Activated CD4-positive, alpha-beta memory T cell treated with anti-CD3 and anti-CD28 coated beads for 36 hours (primary cell): ENCODE data around the gene ELOVL1. TPM values are rescaled to one million over a fixed set of nuclear protein-coding genes. Genes with fewer than 3 reads are reported as not detected.

ENCODE experiments used
- CTCF ChIA-PET: fragments of 350-600 bp; sonication (Branson Sonifier 250); formaldehyde crosslinking; loops from one replicate; lab custom pipeline; 2021; ENCODE audit warnings: antibody characterized with exemption, inconsistent platforms; lab: Charles Lee
- POLR2A ChIA-PET: fragments of 350-600 bp; sonication (Branson Sonifier 250); formaldehyde crosslinking; loops from one replicate; lab custom pipeline; 2021; ENCODE audit warnings: antibody characterized with exemption; lab: Charles Lee
- DNase-seq: peaks from one replicate; pipeline ENCODE4 v3.0.0-alpha.2; 2020
- H3K27ac Mint-ChIP-seq: one replicate; pipeline ENCODE4 v1.8.0; 2021; ENCODE audit warnings: mixed read lengths
- H3K27me3 Mint-ChIP-seq: one replicate; pipeline ENCODE4 v1.8.0; 2021; ENCODE audit warnings: mixed read lengths
- H3K36me3 Mint-ChIP-seq: one replicate; pipeline ENCODE4 v1.8.0; 2021; ENCODE audit warnings: mixed read lengths
- H3K4me1 Mint-ChIP-seq: one replicate; pipeline ENCODE4 v1.8.0; 2021; ENCODE audit warnings: low read depth, mixed read lengths
- H3K4me3 Mint-ChIP-seq: one replicate; pipeline ENCODE4 v1.8.0; 2021; ENCODE audit warnings: mild to moderate bottlenecking, mixed read lengths
- H3K9me3 Mint-ChIP-seq: one replicate; pipeline ENCODE4 v1.8.0; 2021; ENCODE audit warnings: mixed read lengths
- intact Hi-C: fragments of 100-400 bp; cut with micrococcal nuclease; formaldehyde crosslinking; loops from one replicate; pipeline ENCODE4 v1.15.1; 2023
- total RNA-seq, 2 experiments: library from RNA; stranded (reverse); gene quantifications; one replicate each; pipeline ENCODE4 v1.2.3, GENCODE V29; 2021

Gene ELOVL1
- total RNA-seq, 2 experiments from 2014 or later, result 63.4 to 64.7 TPM

GRCh38 chr1:43339584-43340232 is 28.1 kb downstream of the ELOVL1 start:
- CTCF ChIA-PET, result no interaction called here
- Mint-ChIP-seq H3K4me1 (no peaks in the 10 kb centered on the region), H3K36me3 (no peaks in the 10 kb centered on the region), H3K4me3 (no peak overlapping the region), H3K9me3 (no peaks in the 10 kb centered on the region), H3K27me3 (no peaks in the 10 kb centered on the region), H3K27ac (no peak overlapping the region)
- POLR2A ChIA-PET, result no interaction called here
- DNase-seq, result no peak
- intact Hi-C loops, result no loop called here

DNA sequence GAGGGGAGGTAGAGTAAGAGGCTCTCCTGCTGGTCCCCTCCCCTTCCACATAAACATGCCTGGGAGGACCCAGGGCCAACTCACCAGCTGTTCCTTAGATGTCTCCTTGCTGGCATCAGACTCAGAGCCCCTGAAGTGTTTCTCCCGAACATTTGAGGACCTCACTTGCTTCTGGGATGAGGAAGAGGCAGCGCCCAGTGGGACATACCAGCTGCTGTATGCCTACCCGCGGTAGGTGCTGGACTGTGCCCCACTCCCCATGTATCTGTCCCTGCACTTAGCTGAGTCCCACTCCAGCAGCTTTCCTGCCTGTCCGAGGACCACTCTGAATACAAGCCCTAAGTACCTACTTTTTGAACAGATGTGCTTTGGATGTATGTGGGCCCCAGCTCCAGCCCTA is 29.8 kb downstream of the ELOVL1 start:
- Mint-ChIP-seq H3K27me3 (no peaks in the 10 kb centered on the region), H3K36me3 (no peaks in the 10 kb centered on the region), H3K27ac (no peak overlapping the region), H3K4me3 (no peak overlapping the region), H3K4me1 (no peaks in the 10 kb centered on the region), H3K9me3 (no peaks in the 10 kb centered on the region)
- POLR2A ChIA-PET, result no interaction called here
- no peak for DNase-seq
- CTCF ChIA-PET, result interaction anchor here (1.2 kb wide), 1 partner anchor 9 kb away, joined by 3 read pairs; no protein-coding TSS in a partner anchor
- intact Hi-C loops, result no loop called here

GRCh38 chr1:43337588-43337987 is 30.2 kb downstream of the ELOVL1 start, which contains the start of gene MPL:
Gene MPL (plus strand): TSS chr1:43337818. CDS start chr1:43337849, 31 bp downstream.
- Mint-ChIP-seq H3K9me3 (no peaks in the 10 kb centered on the region), H3K27me3 (no peaks in the 10 kb centered on the region), H3K4me1 (no peaks in the 10 kb centered on the region), H3K4me3 (no peak within 1 kb of the TSS), H3K27ac (no peak within 1 kb of the TSS), H3K36me3 (no peaks in the 10 kb centered on the region)
- ChIA-PET POLR2A (no interaction called here), CTCF (interaction anchor here (1.2 kb wide), 1 partner anchor 9 kb away, joined by 3 read pairs; no protein-coding TSS in a partner anchor)
- DNase-seq, result no peak
- intact Hi-C loops, result no loop called here

- Mint-ChIP-seq H3K4me3 (no peak overlapping the region), H3K27ac (no peak overlapping the region), H3K4me1 (peaks cover 9% of the 10 kb centered on the region), H3K36me3 (no peaks in the 10 kb centered on the region), H3K9me3 (no peaks in the 10 kb centered on the region), H3K27me3 (no peaks in the 10 kb centered on the region)
- intact Hi-C loops, result no loop called here
- ChIA-PET CTCF (no interaction called here), POLR2A (no interaction called here)
- no peak for DNase-seq
These were observed 33.2 kb downstream of the ELOVL1 start for GRCh38 chr1:43334453-43335205.

DNA sequence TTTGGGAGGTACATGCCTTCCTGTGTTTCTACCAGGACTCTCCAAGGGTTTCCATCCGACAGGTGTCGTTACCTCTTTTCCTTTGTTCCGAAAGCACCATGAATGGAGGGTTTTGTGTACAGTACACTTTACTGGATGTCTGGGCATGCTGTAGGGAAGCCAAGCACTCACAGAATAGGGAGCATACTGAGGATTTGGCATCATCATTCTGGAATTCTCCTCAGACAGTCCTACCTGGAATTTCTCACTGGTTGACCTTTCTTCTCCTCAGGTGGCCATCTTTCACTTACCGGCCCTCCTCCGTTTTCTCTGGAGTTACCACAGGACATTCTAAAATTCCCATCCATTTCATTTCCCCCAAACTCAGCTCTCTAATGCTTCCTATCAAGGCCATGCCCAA is 36.1 kb downstream of the ELOVL1 start:
- H3K27ac Mint-ChIP-seq, result no peak overlapping the region
- intact Hi-C loops, result no loop called here

DNA sequence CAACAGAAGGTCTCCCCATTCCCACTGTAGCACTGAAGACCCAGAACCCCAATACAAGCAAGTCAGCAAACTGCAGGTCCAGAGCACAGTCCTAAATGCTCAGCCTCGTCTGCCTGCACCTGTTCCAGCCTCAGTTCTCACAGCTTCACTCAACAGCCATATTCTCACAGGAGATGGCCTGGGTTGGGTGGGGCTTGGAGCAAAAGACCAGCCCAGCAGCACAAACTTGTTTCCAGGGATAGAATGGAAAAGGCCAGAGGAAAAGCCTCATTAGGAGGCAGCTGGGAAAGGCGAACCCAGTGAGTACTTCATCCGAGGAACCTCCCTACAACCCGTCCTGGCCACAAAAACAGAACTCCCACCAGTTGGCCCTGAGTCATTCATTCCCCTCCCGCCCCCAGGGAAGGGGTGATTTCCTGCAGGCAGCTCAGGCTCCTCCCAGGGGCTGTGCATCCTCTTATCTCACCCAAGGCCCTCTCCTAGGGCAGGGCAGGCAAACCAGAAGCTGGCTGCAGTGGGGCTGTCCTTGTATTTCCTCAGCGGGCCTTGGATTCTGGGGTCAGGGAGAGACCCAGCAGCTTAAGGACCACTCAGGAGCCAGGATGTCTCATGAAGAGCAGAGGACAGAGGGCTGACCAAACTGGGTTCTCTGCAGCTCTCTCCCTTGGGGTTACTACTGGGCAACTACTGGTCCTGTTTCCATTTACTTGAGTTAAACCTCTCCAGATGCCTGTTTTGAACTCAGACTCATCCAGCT is 37.6 kb downstream of the ELOVL1 start:
- peaks cover 9% of the 10 kb centered on the region for H3K4me1 Mint-ChIP-seq
- ChIA-PET POLR2A (interaction anchor here (2.3 kb wide), 1 partner anchor 28 kb away, joined by 9 read pairs; the partner anchor contains the start of gene CDC20), CTCF (interaction anchor here (0.7 to 1.1 kb wide), 3 partner anchors 28 to 605 kb away, joined by 3 to 4 read pairs (median 3); partner anchors contain the start of genes CDC20 and ELOVL1)
- peak; percentile 86 for DNase-seq
- H3K4me3 Mint-ChIP-seq, result no peak overlapping the region
- intact Hi-C loops, result no loop called here
- H3K27ac Mint-ChIP-seq, result no peak overlapping the region
- no peaks in the 10 kb centered on the region for H3K27me3 Mint-ChIP-seq
- H3K36me3 Mint-ChIP-seq, result no peaks in the 10 kb centered on the region
- H3K9me3 Mint-ChIP-seq, result peaks cover 10% of the 10 kb centered on the region

More for the DNA sequence above, 36.1 kb downstream of the ELOVL1 start:
- peaks cover 5% of the 10 kb centered on the region for H3K9me3 Mint-ChIP-seq
- ChIA-PET POLR2A (no interaction called here), CTCF (no interaction called here)
- H3K4me3 Mint-ChIP-seq, result no peak overlapping the region
- peaks cover 9% of the 10 kb centered on the region for H3K4me1 Mint-ChIP-seq
- no peaks in the 10 kb centered on the region for H3K27me3 Mint-ChIP-seq
- DNase-seq, result no peak
- H3K36me3 Mint-ChIP-seq, result no peaks in the 10 kb centered on the region

DNA sequence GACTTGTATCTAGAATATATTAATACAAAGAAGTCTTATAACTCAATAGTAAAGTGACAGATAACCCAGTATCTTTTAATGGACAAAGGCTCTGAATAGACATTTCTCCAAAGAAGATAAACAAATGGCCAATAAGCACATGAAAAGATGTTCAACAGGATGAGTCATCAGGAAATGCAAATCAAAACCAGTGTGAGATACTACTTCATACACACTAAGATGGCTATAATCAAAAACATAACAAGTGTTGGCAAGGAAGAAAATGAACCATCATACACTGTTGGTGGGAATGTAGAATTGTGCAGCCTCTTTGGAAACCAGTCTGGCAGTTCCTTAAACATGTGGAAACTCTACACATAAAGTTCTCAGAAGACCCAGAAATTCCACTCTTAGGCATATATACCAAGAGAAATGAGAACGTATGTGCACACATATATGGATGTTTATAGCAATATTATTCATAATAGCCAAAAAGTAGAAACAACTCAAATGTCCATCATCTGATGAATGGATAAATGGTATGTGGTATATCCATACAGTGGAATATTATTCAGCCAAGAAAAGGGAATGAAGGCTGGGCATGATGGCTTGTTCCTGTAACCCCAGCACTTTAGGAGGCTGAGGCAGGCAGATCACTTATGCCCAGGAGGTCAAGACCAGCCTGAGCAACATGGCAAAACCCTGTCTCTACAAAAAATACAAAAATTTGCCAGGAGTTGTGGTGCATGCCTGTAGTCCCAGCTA is 40.1 kb downstream of the ELOVL1 start:
- Mint-ChIP-seq H3K4me3 (no peak overlapping the region), H3K36me3 (peaks cover 4% of the 10 kb centered on the region), H3K4me1 (peaks cover 9% of the 10 kb centered on the region), H3K27me3 (no peaks in the 10 kb centered on the region), H3K27ac (no peak overlapping the region), H3K9me3 (peaks cover 20% of the 10 kb centered on the region)
- intact Hi-C loops, result no loop called here
- DNase-seq, result no peak
- POLR2A ChIA-PET, result no interaction called here
- CTCF ChIA-PET, result no interaction called here

DNA sequence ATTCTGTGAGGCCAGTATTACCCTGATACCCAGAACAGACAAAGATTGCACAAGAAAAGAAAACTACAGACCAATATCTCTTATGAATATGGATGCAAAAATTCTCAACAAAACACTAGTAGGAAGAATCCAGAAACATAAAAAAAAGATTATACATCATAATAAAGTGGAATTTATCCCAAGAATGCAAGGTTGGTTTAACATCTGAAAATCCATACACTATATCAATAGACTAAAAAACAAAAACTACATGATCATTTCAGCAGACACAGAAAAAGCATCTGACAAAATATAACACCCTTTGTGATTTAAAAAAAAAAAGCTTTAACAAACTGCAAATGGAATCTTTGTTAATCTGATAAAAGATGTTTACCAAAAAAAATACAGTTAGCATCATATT is 42.4 kb downstream of the ELOVL1 start:
- intact Hi-C loops, result no loop called here
- H3K36me3 Mint-ChIP-seq, result peaks cover 4% of the 10 kb centered on the region
- H3K4me1 Mint-ChIP-seq, result peaks cover 7% of the 10 kb centered on the region
- DNase-seq, result no peak
- POLR2A ChIA-PET, result no interaction called here
- CTCF ChIA-PET, result interaction anchor here (0.5 kb wide), 1 partner anchor 402 kb away, joined by 3 read pairs; no protein-coding TSS in a partner anchor
- no peak overlapping the region for H3K27ac Mint-ChIP-seq
- H3K9me3 Mint-ChIP-seq, result peaks cover 20% of the 10 kb centered on the region
- H3K4me3 Mint-ChIP-seq, result no peak overlapping the region
- H3K27me3 Mint-ChIP-seq, result no peaks in the 10 kb centered on the region

- Mint-ChIP-seq H3K4me3 (no peak overlapping the region), H3K27me3 (no peaks in the 10 kb centered on the region), H3K9me3 (peaks cover 20% of the 10 kb centered on the region), H3K4me1 (peaks cover 2% of the 10 kb centered on the region), H3K36me3 (peaks cover 4% of the 10 kb centered on the region), H3K27ac (no peak overlapping the region)
- intact Hi-C loops, result no loop called here
- POLR2A ChIA-PET, result no interaction called here
- DNase-seq, result no peak
- CTCF ChIA-PET, result interaction anchor here (0.5 kb wide), 1 partner anchor 403 kb away, joined by 3 read pairs; no protein-coding TSS in a partner anchor
These were observed 43.0 kb downstream of the ELOVL1 start for GRCh38 chr1:43324810-43325209.

- H3K27ac Mint-ChIP-seq, result no peak overlapping the region
- H3K36me3 Mint-ChIP-seq, result peaks cover 4% of the 10 kb centered on the region
- no peak for DNase-seq
- intact Hi-C loops, result no loop called here
- H3K9me3 Mint-ChIP-seq, result peaks cover 16% of the 10 kb centered on the region
- no peaks in the 10 kb centered on the region for H3K27me3 Mint-ChIP-seq
- ChIA-PET POLR2A (no interaction called here), CTCF (no interaction called here)
- no peak overlapping the region for H3K4me3 Mint-ChIP-seq
- H3K4me1 Mint-ChIP-seq, result no peaks in the 10 kb centered on the region
These were observed 45.3 kb downstream of the ELOVL1 start for GRCh38 chr1:43322506-43322905.

- H3K27ac Mint-ChIP-seq, result no peak overlapping the region
- peaks cover 15% of the 10 kb centered on the region for H3K9me3 Mint-ChIP-seq
- POLR2A ChIA-PET, result no interaction called here
- no peak for DNase-seq
- H3K27me3 Mint-ChIP-seq, result no peaks in the 10 kb centered on the region
- peaks cover 4% of the 10 kb centered on the region for H3K36me3 Mint-ChIP-seq
- H3K4me3 Mint-ChIP-seq, result no peak overlapping the region
- no peaks in the 10 kb centered on the region for H3K4me1 Mint-ChIP-seq
- CTCF ChIA-PET, result interaction anchor here (1.0 kb wide), 1 partner anchor 93 kb away, joined by 3 read pairs; no protein-coding TSS in a partner anchor
- intact Hi-C loops, result no loop called here
These were observed 46.4 kb downstream of the ELOVL1 start for GRCh38 chr1:43321331-43321891.
